Transverse colon (tissue), 4 donors: Measurements from ENCODE around the gene ABLIM2. TPM values are rescaled to one million over a fixed set of nuclear protein-coding genes. Genes with fewer than 3 reads are reported as not detected.

Experiments used
- DNase-seq: peaks from one replicate; pipeline ENCODE4 v3.0.0-alpha.2; 2019
- H3K27ac ChIP-seq, 4 donors: fragments of 200-600 bp; sonication (generic); 2 replicates each; pipeline ENCODE4 v1.5.1; 2016 to 2018; ENCODE audit warnings: inconsistent platforms in 4 of 4
- H3K27me3 ChIP-seq: fragments of 200-600 bp; sonication (generic); 2 replicates; pipeline ENCODE4 v1.5.1; 2017; ENCODE audit warnings: inconsistent platforms
- H3K36me3 ChIP-seq, 4 donors: fragments of 200-600 bp; sonication (generic); 2 replicates each; pipeline ENCODE4 v1.5.1; 2017 to 2019; ENCODE audit warnings: inconsistent platforms in 4 of 4
- H3K4me1 ChIP-seq, 4 donors: fragments of 200-600 bp; sonication (generic); 2 replicates each; pipeline ENCODE4 v1.5.1; 2017 to 2020; ENCODE audit warnings: inconsistent platforms in 4 of 4
- H3K4me3 ChIP-seq, 4 donors: fragments of 200-600 bp; sonication (generic); 1 replicate in 1 of 4; 2 replicates in 3 of 4; pipeline versions ENCODE4 v1.5.1 to v1.6.1; 2017 to 2019; ENCODE audit warnings: inconsistent platforms in 4 of 4
- H3K9me3 ChIP-seq, 2 donors: fragments of 200-600 bp; sonication (generic); 2 replicates each; pipeline ENCODE4 v1.5.1; 2017 to 2019; ENCODE audit warnings: inconsistent platforms in 2 of 2
- EP300 ChIP-seq: sonication (generic); formaldehyde crosslinking; IDR thresholded peaks from one replicate; pipeline ENCODE4 v1.6.1; 2017; ENCODE audit warnings: antibody characterized with exemption, low read depth
- POLR2A ChIP-seq: fragments of 450-650 bp; IDR thresholded peaks from one replicate; pipeline ENCODE4 v1.6.1; 2016; ENCODE audit warnings: antibody characterized with exemption, mild to moderate bottlenecking, moderate library complexity
- POLR2AphosphoS5 ChIP-seq, 3 donors: sonication (generic); formaldehyde crosslinking; IDR thresholded peaks; one replicate each; pipeline ENCODE4 v1.6.1; 2016; ENCODE audit warnings: antibody characterized with exemption in 3 of 3
- WGBS, 2 donors: methylation state at CpG; one replicate each; pipeline ENCODE4 v1.1.5; 2018; ENCODE audit warnings: low coverage in 1 of 2; 5-methylcytosine and 5-hydroxymethylcytosine counted together
- in situ Hi-C, 4 donors: fragments of 200-750 bp; cut with MboI; loops; one replicate each; pipeline versions ENCODE4 v1.15.0 to v1.15.1; 2017; ENCODE audit warnings: low sequenced_read_pairs in 3 of 4, low pct_ligation_motif_present in 1 of 4, low pct_unique_long_range_greater_than_20kb in 1 of 4
- intact Hi-C: fragments of 100-400 bp; cut with DNase I; formaldehyde crosslinking; loops from one replicate; pipeline ENCODE4 v1.15.1; 2023; ENCODE audit warnings: low total_unique reads
- total RNA-seq, 4 donors: library from RNA; depleted of rRNA; stranded (reverse); fragments of >200 nt; gene quantifications; one replicate each; pipeline ENCODE4 v1.1.0, GENCODE V29; 2016
- TF ChIP-seq, protein P1 (sequence below), 5 experiments: fragments of 200-600 bp in 3 of 5; fragments of 450-650 bp in 2 of 5; sonication (generic) in 3 of 5; IDR thresholded peaks; 1 replicate in 2 of 5; 2 replicates in 3 of 5; pipeline ENCODE4 v1.5.1; 2016 to 2017; ENCODE audit warnings: antibody characterized with exemption in 5 of 5, inconsistent platforms in 3 of 5, mild to moderate bottlenecking in 2 of 5, moderate library complexity in 1 of 5

ABLIM2 gene
- total RNA-seq, 4 donors from 2014 or later: 3.2 to 58.4 (median 14.2) TPM

GRCh38 chr4:7939377-7940108 lies 219.1 kb downstream of the ABLIM2 start, which contains the start of gene AFAP1:
AFAP1 (minus strand) TSS chr4:7939861; CDS start chr4:7872078, 67,783 bp downstream.
- Histone ChIP-seq H3K27me3 (no peaks in the 10 kb centered on the region), H3K4me1 (peaks cover 2 to 43% (median 20%) of the 10 kb centered on the region in 4 donors), H3K27ac (peak within 1 kb of the TSS; percentile 93 to 98 (median 96)), H3K36me3 (no peaks in the 10 kb centered on the region), H3K9me3 (no peaks in the 10 kb centered on the region), H3K4me3 (peak within 1 kb of the TSS; percentile 51 to 95 (median 70))
- TF ChIP-seq POLR2A: peak; percentile 86
- TF ChIP-seq POLR2AphosphoS5 (IDR thresholded peaks at IDR 0.05): peak; percentile 67 to 93 (median 85)
- no peak for TF ChIP-seq EP300
- TF ChIP-seq, protein P1, sequence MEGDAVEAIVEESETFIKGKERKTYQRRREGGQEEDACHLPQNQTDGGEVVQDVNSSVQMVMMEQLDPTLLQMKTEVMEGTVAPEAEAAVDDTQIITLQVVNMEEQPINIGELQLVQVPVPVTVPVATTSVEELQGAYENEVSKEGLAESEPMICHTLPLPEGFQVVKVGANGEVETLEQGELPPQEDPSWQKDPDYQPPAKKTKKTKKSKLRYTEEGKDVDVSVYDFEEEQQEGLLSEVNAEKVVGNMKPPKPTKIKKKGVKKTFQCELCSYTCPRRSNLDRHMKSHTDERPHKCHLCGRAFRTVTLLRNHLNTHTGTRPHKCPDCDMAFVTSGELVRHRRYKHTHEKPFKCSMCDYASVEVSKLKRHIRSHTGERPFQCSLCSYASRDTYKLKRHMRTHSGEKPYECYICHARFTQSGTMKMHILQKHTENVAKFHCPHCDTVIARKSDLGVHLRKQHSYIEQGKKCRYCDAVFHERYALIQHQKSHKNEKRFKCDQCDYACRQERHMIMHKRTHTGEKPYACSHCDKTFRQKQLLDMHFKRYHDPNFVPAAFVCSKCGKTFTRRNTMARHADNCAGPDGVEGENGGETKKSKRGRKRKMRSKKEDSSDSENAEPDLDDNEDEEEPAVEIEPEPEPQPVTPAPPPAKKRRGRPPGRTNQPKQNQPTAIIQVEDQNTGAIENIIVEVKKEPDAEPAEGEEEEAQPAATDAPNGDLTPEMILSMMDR (IDR thresholded peaks at IDR 0.05): no peak
- intact Hi-C loops (loop anchor here (10.0 kb wide), 1 partner anchor 165 kb away; no protein-coding TSS in a partner anchor), in situ Hi-C loops (no loop called here)
- 2% methylated on average over 33 of the region's 96 CpGs; no CpG with 5 or more reads in 1 of the 2 donors for WGBS, 2 donors
- peak; percentile 91 for DNase-seq

DNA sequence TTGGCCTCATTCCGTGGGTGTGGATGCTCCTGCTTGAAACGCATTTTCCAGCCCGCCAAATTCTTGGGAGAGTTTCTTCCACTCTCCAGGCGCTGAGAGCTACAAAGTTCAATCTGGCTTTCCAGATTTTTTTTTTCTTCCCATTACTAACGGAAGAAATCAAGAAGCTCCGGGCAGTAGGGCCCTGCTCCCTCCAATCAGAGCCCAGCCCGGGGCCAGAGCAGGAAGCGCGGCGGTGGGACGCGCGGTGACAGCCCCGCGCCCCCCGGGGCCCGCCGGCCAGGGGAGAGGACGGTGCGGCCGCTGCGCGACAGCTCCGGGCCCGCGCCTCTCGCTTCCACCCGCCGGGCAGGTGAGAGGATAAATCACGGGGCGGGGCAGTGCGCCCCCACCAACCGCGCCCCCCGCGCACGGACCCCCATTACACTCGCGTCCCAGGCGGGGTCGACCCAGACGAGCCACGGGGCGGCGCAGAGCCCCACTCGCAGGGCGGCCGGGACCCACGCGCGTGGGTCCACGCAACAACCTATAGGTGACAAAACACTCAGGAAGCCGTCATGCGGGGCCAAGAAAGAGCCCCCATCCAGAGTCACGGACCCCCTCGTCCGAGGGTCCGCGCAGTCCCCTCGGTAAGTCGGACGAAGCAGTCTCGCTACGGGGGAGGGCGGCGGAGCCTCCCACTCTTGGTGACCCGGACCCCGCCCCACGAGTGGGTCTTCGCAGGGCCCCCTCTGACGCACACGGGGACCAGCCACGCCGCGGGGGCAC lies 219.8 kb downstream of the ABLIM2 start:
- Histone ChIP-seq H3K27me3 (no peaks in the 10 kb centered on the region), H3K4me3 (peak overlapping the region; percentile 51 to 95 (median 70)), H3K9me3 (no peaks in the 10 kb centered on the region), H3K27ac (peak overlapping the region; percentile 93 to 98 (median 96)), H3K4me1 (peaks cover 2 to 43% (median 22%) of the 10 kb centered on the region in 4 donors), H3K36me3 (no peaks in the 10 kb centered on the region)
- TF ChIP-seq POLR2AphosphoS5 (IDR thresholded peaks at IDR 0.05) (peak in 1 of 3 donors; percentile 30), POLR2A (no peak), EP300 (no peak)
- TF ChIP-seq, protein P1 (IDR thresholded peaks at IDR 0.05): no peak
- in situ Hi-C loops (no loop called here), intact Hi-C loops (loop anchor here (10.0 kb wide), 1 partner anchor 164 kb away; no protein-coding TSS in a partner anchor)
- WGBS, 2 donors: 3% methylated on average over 43 of the region's 75 CpGs; no CpG with 5 or more reads in 1 of the 2 donors
- peak; percentile 32 for DNase-seq

GRCh38 chr4:7938266-7938608 lies 220.4 kb downstream of the ABLIM2 start:
- Histone ChIP-seq H3K36me3 (no peaks in the 10 kb centered on the region), H3K4me1 (peaks cover 2 to 43% (median 22%) of the 10 kb centered on the region in 4 donors), H3K27me3 (no peaks in the 10 kb centered on the region), H3K27ac (peak overlapping the region; percentile 93 to 98 (median 96)), H3K4me3 (peak overlapping the region; percentile 51 to 95 (median 70)), H3K9me3 (no peaks in the 10 kb centered on the region)
- TF ChIP-seq EP300 (no peak), POLR2A (no peak), POLR2AphosphoS5 (IDR thresholded peaks at IDR 0.05) (no peak)
- TF ChIP-seq, protein P1 (IDR thresholded peaks at IDR 0.05): no peak
- intact Hi-C loops: loop anchor here (10.0 kb wide), 1 partner anchor 163 kb away; no protein-coding TSS in a partner anchor
- 15% methylated on average over 6 of the region's 6 CpGs; no CpG with 5 or more reads in 1 of the 2 donors for WGBS, 2 donors
- in situ Hi-C loops: no loop called here
- no peak for DNase-seq

GRCh38 chr4:7937006-7937405 lies 221.6 kb downstream of the ABLIM2 start:
- peak overlapping the region; percentile 93 to 98 (median 96) for H3K27ac ChIP-seq
- DNase-seq: no peak
- no peaks in the 10 kb centered on the region for H3K27me3 ChIP-seq
- no peak overlapping the region for H3K4me3 ChIP-seq
- no peaks in the 10 kb centered on the region for H3K36me3 ChIP-seq
- H3K4me1 ChIP-seq: peaks cover 2 to 49% (median 22%) of the 10 kb centered on the region in 4 donors
- 55 to 79% methylated on average over 2 of the region's 2 CpGs for WGBS, 2 donors
- H3K9me3 ChIP-seq: no peaks in the 10 kb centered on the region
- intact Hi-C loops (loop anchor here (10.0 kb wide), 1 partner anchor 162 kb away; no protein-coding TSS in a partner anchor), in situ Hi-C loops (no loop called here)
- TF ChIP-seq POLR2AphosphoS5 (IDR thresholded peaks at IDR 0.05) (no peak), EP300 (no peak)
